Measurements from ENCODE around the gene TMEM50B. TPM values are rescaled to one million over a fixed set of nuclear protein-coding genes. Genes with fewer than 3 reads are reported as not detected.
"Not testable (repeated sequence)": the region's sequence is repeated elsewhere in the genome, so short reads cannot be mapped to it uniquely, and the experiment has no call there.

Gene TMEM50B
- total RNA-seq, 1 experiment from 2014 or later: 8.5 TPM

GRCh38 chr21:33428669-33429068 lies 51.1 kb downstream of the TMEM50B start:
- H3K36me3 ChIP-seq (replicated peaks; ENCODE audit: control insufficient read depth, insufficient read depth, low read length): peaks cover 28% of the 10 kb centered on the region
- no peak for DNase-seq
- no peaks in the 10 kb centered on the region for H3K27me3 ChIP-seq (ENCODE audit: control insufficient read depth, insufficient read depth, low read length)
- H3K4me3 ChIP-seq (ENCODE audit: insufficient read depth, low read depth, low read length): no peak overlapping the region

DNA sequence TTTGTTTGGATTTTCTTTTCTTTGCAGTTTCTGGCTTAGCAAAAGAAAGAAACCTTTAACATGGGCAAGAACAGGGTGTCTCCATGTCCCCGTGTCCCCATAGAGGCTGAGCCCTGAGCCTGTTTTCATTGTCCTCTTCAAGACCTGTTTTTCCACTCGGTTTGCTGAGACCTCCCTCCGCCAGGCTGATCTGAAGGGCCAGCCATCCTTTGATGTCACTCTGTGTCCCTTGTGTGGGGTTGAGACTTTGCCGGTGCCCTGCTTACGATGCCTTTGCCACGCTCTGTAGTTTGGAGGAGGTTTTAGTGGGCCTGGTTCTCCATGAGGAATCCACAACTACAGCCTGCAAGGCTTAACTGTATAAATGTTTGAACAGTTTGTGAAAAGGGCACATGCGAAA lies 52.7 kb downstream of the TMEM50B start:
- Histone ChIP-seq H3K36me3 (replicated peaks; ENCODE audit: control insufficient read depth, insufficient read depth, low read length) (peaks cover 17% of the 10 kb centered on the region), H3K4me3 (ENCODE audit: insufficient read depth, low read depth, low read length) (no peak overlapping the region), H3K27me3 (ENCODE audit: control insufficient read depth, insufficient read depth, low read length) (no peaks in the 10 kb centered on the region)
- no peak for DNase-seq

- Histone ChIP-seq H3K36me3 (replicated peaks; ENCODE audit: control insufficient read depth, insufficient read depth, low read length) (peaks cover 25% of the 10 kb centered on the region), H3K4me3 (ENCODE audit: insufficient read depth, low read depth, low read length) (no peak overlapping the region), H3K27me3 (ENCODE audit: control insufficient read depth, insufficient read depth, low read length) (no peaks in the 10 kb centered on the region)
- no peak for DNase-seq
Measured at GRCh38 chr21:33425825-33426224, 53.9 kb downstream of the TMEM50B start.

GRCh38 chr21:33424214-33424613 lies 55.6 kb downstream of the TMEM50B start:
- Histone ChIP-seq H3K27me3 (ENCODE audit: control insufficient read depth, insufficient read depth, low read length) (no peaks in the 10 kb centered on the region), H3K36me3 (replicated peaks; ENCODE audit: control insufficient read depth, insufficient read depth, low read length) (peaks cover 22% of the 10 kb centered on the region), H3K4me3 (ENCODE audit: insufficient read depth, low read depth, low read length) (no peak overlapping the region)
- DNase-seq: no peak

- DNase-seq: no peak
- peaks cover 18% of the 10 kb centered on the region for H3K36me3 ChIP-seq (replicated peaks; ENCODE audit: control insufficient read depth, insufficient read depth, low read length)
Measured at GRCh38 chr21:33421713-33422393, 57.9 kb downstream of the TMEM50B start.

DNA sequence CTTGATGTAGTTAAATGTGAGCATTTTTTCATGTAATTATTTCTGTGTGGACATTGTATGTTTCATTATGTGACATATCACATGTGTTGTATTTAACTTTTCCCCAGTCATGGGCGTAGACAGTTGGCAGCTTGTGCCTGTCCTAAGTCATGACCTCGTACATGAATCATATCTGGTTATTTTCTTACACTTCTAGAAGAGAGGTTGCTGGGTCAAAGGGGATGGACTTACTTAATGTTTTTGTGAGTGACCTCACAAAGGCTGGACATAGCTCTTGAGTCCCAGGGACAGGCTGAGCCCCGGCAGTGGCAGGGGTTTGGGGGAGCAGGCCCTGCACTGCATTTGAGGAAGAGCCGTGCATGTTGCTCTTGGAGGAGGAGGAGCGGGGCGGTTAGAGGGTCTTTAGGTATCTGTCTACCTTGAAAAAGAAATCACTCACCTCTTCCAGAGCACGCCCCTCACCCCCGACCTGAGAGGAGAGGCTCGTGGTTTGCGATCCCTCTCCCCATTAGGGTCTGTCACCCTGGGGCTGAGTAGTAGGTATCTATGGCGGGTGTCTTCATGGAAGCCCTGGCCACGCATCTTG lies 60.1 kb downstream of the TMEM50B start:
- no peak for DNase-seq
- Histone ChIP-seq H3K4me3 (ENCODE audit: insufficient read depth, low read depth, low read length) (no peak overlapping the region), H3K36me3 (replicated peaks; ENCODE audit: control insufficient read depth, insufficient read depth, low read length) (peaks cover 13% of the 10 kb centered on the region), H3K27me3 (ENCODE audit: control insufficient read depth, insufficient read depth, low read length) (no peaks in the 10 kb centered on the region)

More at GRCh38 chr21:33421713-33422393, 57.9 kb downstream of the TMEM50B start:
- Histone ChIP-seq H3K27me3 (ENCODE audit: control insufficient read depth, insufficient read depth, low read length) (no peaks in the 10 kb centered on the region), H3K4me3 (ENCODE audit: insufficient read depth, low read depth, low read length) (no peak overlapping the region)

DNA sequence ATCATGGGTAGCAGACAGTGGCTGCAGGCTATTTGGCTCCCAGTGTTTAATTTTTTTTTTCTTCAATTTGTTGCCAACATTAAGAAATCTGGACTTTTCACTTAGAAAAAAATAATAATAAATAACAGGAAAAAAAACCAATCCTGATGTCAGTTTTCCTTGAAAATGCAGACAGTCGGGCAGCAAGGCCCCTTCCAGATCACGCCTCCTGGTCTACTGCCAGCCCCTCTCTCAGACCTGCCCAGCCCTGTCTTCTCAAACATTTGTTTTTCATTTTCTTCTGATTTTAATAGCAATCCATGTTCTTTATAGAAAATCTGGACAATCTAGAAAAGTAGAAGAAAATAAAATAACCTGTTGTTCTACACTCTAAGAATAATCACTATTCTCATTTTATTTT lies 61.1 kb downstream of the TMEM50B start:
- no peak overlapping the region for H3K4me3 ChIP-seq (ENCODE audit: insufficient read depth, low read depth, low read length)
- no peaks in the 10 kb centered on the region for H3K27me3 ChIP-seq (ENCODE audit: control insufficient read depth, insufficient read depth, low read length)
- H3K36me3 ChIP-seq (replicated peaks; ENCODE audit: control insufficient read depth, insufficient read depth, low read length): peaks cover 13% of the 10 kb centered on the region
- no peak for DNase-seq

- Histone ChIP-seq H3K36me3 (replicated peaks; ENCODE audit: control insufficient read depth, insufficient read depth, low read length) (peaks cover 6% of the 10 kb centered on the region), H3K4me3 (ENCODE audit: insufficient read depth, low read depth, low read length) (no peak overlapping the region), H3K27me3 (ENCODE audit: control insufficient read depth, insufficient read depth, low read length) (no peaks in the 10 kb centered on the region)
- DNase-seq: no peak
Measured at GRCh38 chr21:33414926-33415325, 64.8 kb downstream of the TMEM50B start.

- peaks cover 6% of the 10 kb centered on the region for H3K36me3 ChIP-seq (replicated peaks; ENCODE audit: control insufficient read depth, insufficient read depth, low read length)
- DNase-seq: no peak
- no peaks in the 10 kb centered on the region for H3K27me3 ChIP-seq (ENCODE audit: control insufficient read depth, insufficient read depth, low read length)
- H3K4me3 ChIP-seq (ENCODE audit: insufficient read depth, low read depth, low read length): no peak overlapping the region
Measured at GRCh38 chr21:33414068-33414467, 65.7 kb downstream of the TMEM50B start.

- DNase-seq: no peak
- no peak overlapping the region for H3K4me3 ChIP-seq (ENCODE audit: insufficient read depth, low read depth, low read length)
- H3K36me3 ChIP-seq (replicated peaks; ENCODE audit: control insufficient read depth, insufficient read depth, low read length): peaks cover 6% of the 10 kb centered on the region
- no peaks in the 10 kb centered on the region for H3K27me3 ChIP-seq (ENCODE audit: control insufficient read depth, insufficient read depth, low read length)
Measured at GRCh38 chr21:33412832-33413519, 66.8 kb downstream of the TMEM50B start.

DNA sequence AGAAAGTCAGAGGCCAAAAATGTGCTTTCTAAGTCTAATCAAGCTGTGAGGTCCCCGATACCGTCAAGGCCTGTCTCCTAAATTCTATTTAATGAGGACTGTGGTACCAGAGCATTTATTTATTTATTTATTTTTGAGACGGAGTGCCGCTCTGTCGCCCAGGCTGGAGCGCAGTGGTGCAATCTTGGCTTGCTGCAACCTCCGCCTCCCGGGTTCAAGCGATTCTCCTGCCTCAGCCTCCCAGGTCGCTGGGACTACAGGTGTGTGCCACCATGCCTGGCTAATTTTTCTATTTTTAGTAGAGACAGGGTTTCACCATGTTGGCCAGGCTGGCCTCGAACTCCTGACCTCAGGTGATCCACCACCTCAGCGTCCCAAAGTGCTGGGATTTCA lies 67.3 kb downstream of the TMEM50B start:
- H3K4me3 ChIP-seq (ENCODE audit: insufficient read depth, low read depth, low read length); DNase-seq; H3K36me3 ChIP-seq (replicated peaks; ENCODE audit: control insufficient read depth, insufficient read depth, low read length); H3K27me3 ChIP-seq (ENCODE audit: control insufficient read depth, insufficient read depth, low read length): not testable (repeated sequence)

DNA sequence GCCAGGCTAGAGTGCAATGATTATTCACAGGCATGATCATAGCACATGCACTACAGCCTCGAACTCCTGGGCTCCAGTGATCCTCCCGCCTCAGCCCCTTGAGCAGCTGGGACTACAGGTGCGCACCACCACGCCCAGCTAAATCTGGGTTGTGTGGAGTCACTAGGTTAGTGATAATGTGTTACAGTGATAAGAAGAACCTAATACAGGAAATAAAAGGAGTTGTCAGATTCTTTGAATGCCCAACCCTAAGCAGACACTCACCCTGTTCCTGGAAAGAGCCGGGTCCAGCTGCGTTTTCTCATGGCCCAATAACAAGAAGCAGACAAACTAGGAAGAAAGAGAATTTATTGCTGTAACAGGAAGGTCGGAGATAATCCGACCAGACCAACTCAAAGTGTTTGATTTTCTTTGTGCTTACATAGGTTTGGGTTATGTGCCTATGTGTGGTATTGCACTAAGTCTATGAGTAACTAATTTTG lies 67.8 kb downstream of the TMEM50B start:
- peaks cover 4% of the 10 kb centered on the region for H3K36me3 ChIP-seq (replicated peaks; ENCODE audit: control insufficient read depth, insufficient read depth, low read length)
- no peak for DNase-seq
- no peak overlapping the region for H3K4me3 ChIP-seq (ENCODE audit: insufficient read depth, low read depth, low read length)
- no peaks in the 10 kb centered on the region for H3K27me3 ChIP-seq (ENCODE audit: control insufficient read depth, insufficient read depth, low read length)

GRCh38 chr21:33406493-33406892 lies 73.3 kb downstream of the TMEM50B start:
- no peaks in the 10 kb centered on the region for H3K27me3 ChIP-seq (ENCODE audit: control insufficient read depth, insufficient read depth, low read length)
- H3K4me3 ChIP-seq (ENCODE audit: insufficient read depth, low read depth, low read length): no peak overlapping the region
- DNase-seq: no peak
- peaks cover 2% of the 10 kb centered on the region for H3K36me3 ChIP-seq (replicated peaks; ENCODE audit: control insufficient read depth, insufficient read depth, low read length)

GRCh38 chr21:33403786-33404585 lies 75.8 kb downstream of the TMEM50B start:
- Histone ChIP-seq H3K36me3 (replicated peaks; ENCODE audit: control insufficient read depth, insufficient read depth, low read length) (no peaks in the 10 kb centered on the region), H3K27me3 (ENCODE audit: control insufficient read depth, insufficient read depth, low read length) (no peaks in the 10 kb centered on the region), H3K4me3 (ENCODE audit: insufficient read depth, low read depth, low read length) (peak overlapping the region; percentile 88)
- DNase-seq: peak; percentile 77
